Keratinocyte (primary cell): Measurements from ENCODE around the gene KCNJ16. TPM values are rescaled to one million over a fixed set of nuclear protein-coding genes. Genes with fewer than 3 reads are reported as not detected.

ENCODE experiments used
- DNase-seq: peaks from one replicate; pipeline ENCODE4 v3.0.0-alpha.2; 2011; ENCODE audit warnings: low read depth, missing footprints, low spot score
- FAIRE-seq: peaks from 2 replicates; lab custom pipeline; 2011; peaks lifted over from hg19 to GRCh38; lab: Jason Lieb, UNC
- H2AFZ ChIP-seq: 2 replicates; pipeline ENCODE4 v1.6.0; 2012; ENCODE audit warnings: low read length, control low read depth, inconsistent platforms; ENCODE audit not compliant: control insufficient read depth
- H3K27ac ChIP-seq: 2 replicates; pipeline ENCODE4 v1.5.1; 2011; ENCODE audit warnings: low read length; ENCODE audit not compliant: control insufficient read depth, insufficient read depth
- H3K27me3 ChIP-seq: 3 replicates; pipeline ENCODE4 v1.6.0; 2011; ENCODE audit warnings: low read length; ENCODE audit not compliant: control insufficient read depth, insufficient read depth; ENCODE audit errors: extremely low read depth
- H3K36me3 ChIP-seq, 2 experiments: 2 replicates in 1 of 2; 3 replicates in 1 of 2; pipeline ENCODE4 v1.5.1; 2011; ENCODE audit warnings: low read length in 2 of 2, mild to moderate bottlenecking in 1 of 2; ENCODE audit not compliant: control insufficient read depth in 2 of 2, insufficient read depth in 2 of 2; ENCODE audit errors: extremely low read depth in 1 of 2
- H3K4me1 ChIP-seq: 3 replicates; pipeline ENCODE4 v1.5.1; 2011; ENCODE audit warnings: low read length; ENCODE audit not compliant: control insufficient read depth, insufficient read depth; ENCODE audit errors: extremely low read depth
- H3K4me2 ChIP-seq: 3 replicates; pipeline ENCODE4 v1.6.0; 2011; ENCODE audit warnings: low read depth, low read length; ENCODE audit not compliant: control insufficient read depth, insufficient read depth; ENCODE audit errors: extremely low read depth
- H3K4me3 ChIP-seq, 3 experiments: fragments of 200-600 bp in 1 of 3; sonication (generic) in 1 of 3; 2 replicates in 2 of 3; 3 replicates in 1 of 3; pipeline ENCODE4 v1.5.1; 2011 to 2016; ENCODE audit warnings: low read length in 3 of 3, mild to moderate bottlenecking in 3 of 3, control low read depth in 2 of 3, inconsistent platforms in 1 of 3, low read depth in 1 of 3, mixed read lengths in 1 of 3, mixed run types in 1 of 3, moderate library complexity in 1 of 3; ENCODE audit not compliant: control insufficient read depth in 2 of 3, insufficient read depth in 2 of 3; ENCODE audit errors: extremely low read depth in 1 of 3
- H3K79me2 ChIP-seq: 2 replicates; pipeline ENCODE4 v1.6.0; 2012; ENCODE audit warnings: low read length; ENCODE audit not compliant: control insufficient read depth, insufficient read depth
- H3K9ac ChIP-seq: 3 replicates; pipeline ENCODE4 v1.6.0; 2011; ENCODE audit warnings: low read length; ENCODE audit not compliant: control insufficient read depth, insufficient read depth; ENCODE audit errors: extremely low read depth
- H3K9me1 ChIP-seq: 3 replicates; pipeline ENCODE4 v1.6.0; 2011; ENCODE audit warnings: low read length; ENCODE audit not compliant: control insufficient read depth, insufficient read depth; ENCODE audit errors: extremely low read depth
- H3K9me3 ChIP-seq: 2 replicates; pipeline ENCODE4 v1.5.1; 2012; ENCODE audit warnings: low read depth, low read length; ENCODE audit not compliant: control insufficient read depth
- H4K20me1 ChIP-seq: 3 replicates; pipeline ENCODE4 v1.6.0; 2011; ENCODE audit warnings: low read length; ENCODE audit not compliant: control insufficient read depth, insufficient read depth; ENCODE audit errors: extremely low read depth
- EZH2 ChIP-seq: IDR thresholded peaks from one replicate; pipeline ENCODE4 v1.6.1; 2012; ENCODE audit warnings: inconsistent platforms, mild to moderate bottlenecking, low read length, moderate library complexity
- dilution Hi-C: fragments of 300-500 bp; cut with MboI; formaldehyde crosslinking; loops from one replicate; pipeline ENCODE4 v1.7.0; 2020; ENCODE audit warnings: low sequenced_read_pairs; ENCODE audit not compliant: extremely low pct_ligation_motif_present
- polyA plus RNA-seq, 5 experiments: library from polyadenylated mRNA; depleted of rRNA in 3 of 5; stranded (reverse) in 3 of 5; stranded (forward) in 1 of 5; unstranded in 1 of 5; fragments of >200 nt; gene quantifications; 1 replicate in 1 of 5; 2 replicates in 3 of 5; 3 replicates in 1 of 5; pipeline versions ENCODE4 v1.2.1 to v1.2.3, GENCODE V29; 2011 to 2012; ENCODE audit warnings: missing spikeins in 2 of 5, low read depth in 1 of 5, low replicate concordance in 1 of 5
- TF ChIP-seq, protein P1 (sequence below), 3 experiments: IDR thresholded peaks in 1 of 3; conservative IDR thresholded peaks in 1 of 3; optimal IDR thresholded peaks in 1 of 3; 2 replicates in 2 of 3; 3 replicates in 1 of 3; pipeline versions ENCODE3 to v1.5.1; 2011; ENCODE audit warnings: low read length in 3 of 3, mild to moderate bottlenecking in 3 of 3, moderate library complexity in 2 of 3, control low read depth in 1 of 3, inconsistent platforms in 1 of 3; ENCODE audit not compliant: insufficient read depth in 2 of 3; ENCODE audit errors: extremely low read depth in 1 of 3

The KCNJ16 gene
- polyA plus RNA-seq, 1 donor (not counting 4 experiments of a cell fraction or from before 2014, with no cell fraction given) = not detected

DNA sequence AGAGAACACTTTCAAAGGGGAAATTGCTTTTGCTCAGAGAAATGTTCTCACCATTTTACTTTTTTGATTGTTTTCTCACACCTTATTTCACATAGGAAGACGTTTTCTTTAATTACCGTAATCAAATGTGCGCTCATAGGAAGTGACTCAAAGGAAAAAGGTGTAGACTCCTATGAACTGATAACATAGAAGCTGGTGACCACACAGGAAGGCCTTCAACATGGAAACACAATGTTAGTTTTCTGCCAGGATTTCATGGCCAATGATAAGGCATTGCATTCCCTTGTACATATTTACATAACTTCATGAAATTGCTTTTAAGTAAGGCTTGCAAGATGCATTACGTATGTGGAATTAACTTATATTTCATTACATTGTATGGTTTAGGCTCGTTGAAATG lies 40.9 kb upstream of the KCNJ16 start:
- Histone ChIP-seq H3K36me3 (no peaks in the 10 kb centered on the region), H3K4me3 (no peak overlapping the region), H4K20me1 (no peaks in the 10 kb centered on the region), H3K27ac (no peak overlapping the region), H3K4me2 (no peak overlapping the region), H3K9ac (no peak overlapping the region), H3K9me3 (no peaks in the 10 kb centered on the region), H3K27me3 (peaks cover 6% of the 10 kb centered on the region), H2AFZ (no peak overlapping the region), H3K4me1 (no peaks in the 10 kb centered on the region), H3K9me1 (no peaks in the 10 kb centered on the region), H3K79me2 (no peaks in the 10 kb centered on the region)
- FAIRE-seq (no peak), DNase-seq (no peak)
- dilution Hi-C loops = no loop called here
- no peak for TF ChIP-seq EZH2
- TF ChIP-seq, protein P1, sequence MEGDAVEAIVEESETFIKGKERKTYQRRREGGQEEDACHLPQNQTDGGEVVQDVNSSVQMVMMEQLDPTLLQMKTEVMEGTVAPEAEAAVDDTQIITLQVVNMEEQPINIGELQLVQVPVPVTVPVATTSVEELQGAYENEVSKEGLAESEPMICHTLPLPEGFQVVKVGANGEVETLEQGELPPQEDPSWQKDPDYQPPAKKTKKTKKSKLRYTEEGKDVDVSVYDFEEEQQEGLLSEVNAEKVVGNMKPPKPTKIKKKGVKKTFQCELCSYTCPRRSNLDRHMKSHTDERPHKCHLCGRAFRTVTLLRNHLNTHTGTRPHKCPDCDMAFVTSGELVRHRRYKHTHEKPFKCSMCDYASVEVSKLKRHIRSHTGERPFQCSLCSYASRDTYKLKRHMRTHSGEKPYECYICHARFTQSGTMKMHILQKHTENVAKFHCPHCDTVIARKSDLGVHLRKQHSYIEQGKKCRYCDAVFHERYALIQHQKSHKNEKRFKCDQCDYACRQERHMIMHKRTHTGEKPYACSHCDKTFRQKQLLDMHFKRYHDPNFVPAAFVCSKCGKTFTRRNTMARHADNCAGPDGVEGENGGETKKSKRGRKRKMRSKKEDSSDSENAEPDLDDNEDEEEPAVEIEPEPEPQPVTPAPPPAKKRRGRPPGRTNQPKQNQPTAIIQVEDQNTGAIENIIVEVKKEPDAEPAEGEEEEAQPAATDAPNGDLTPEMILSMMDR (optimal IDR thresholded peaks at IDR 0.05 in 1 of 3, IDR thresholded peaks at IDR 0.05 in 1 of 3, conservative IDR thresholded peaks at IDR 0.05 in 1 of 3; ENCODE audit: extremely low read depth in 1 of 3, insufficient read depth in 2 of 3, low read length in 3 of 3) = no peak

DNA sequence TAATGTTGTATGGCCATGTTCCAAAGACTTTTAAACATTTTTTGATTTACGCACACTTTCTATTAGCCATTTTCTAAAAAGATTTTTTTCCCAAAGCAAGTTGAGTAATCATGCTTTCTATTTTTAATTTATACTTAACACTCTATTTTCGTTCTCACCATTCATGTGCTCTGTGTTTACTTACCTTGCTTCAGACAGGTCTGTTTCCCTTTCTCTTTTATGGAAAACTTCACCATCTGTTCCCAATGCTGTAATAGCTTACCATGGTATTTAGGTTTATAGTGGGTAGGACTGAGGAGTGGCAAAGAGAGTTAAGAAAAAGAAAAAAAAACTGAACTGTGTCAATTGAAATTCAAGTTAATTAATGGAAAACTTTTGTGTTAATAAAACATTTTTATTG lies 37.5 kb upstream of the KCNJ16 start:
- H3K4me1 ChIP-seq = no peaks in the 10 kb centered on the region
- no peaks in the 10 kb centered on the region for H3K36me3 ChIP-seq
- DNase-seq (no peak), FAIRE-seq (no peak)
- no peaks in the 10 kb centered on the region for H3K79me2 ChIP-seq
- H3K27ac ChIP-seq = no peak overlapping the region
- H3K9me3 ChIP-seq = no peaks in the 10 kb centered on the region
- no peak overlapping the region for H3K4me2 ChIP-seq
- H3K27me3 ChIP-seq = no peaks in the 10 kb centered on the region
- dilution Hi-C loops = no loop called here
- no peak overlapping the region for H3K4me3 ChIP-seq
- H3K9ac ChIP-seq = no peak overlapping the region
- H4K20me1 ChIP-seq = no peaks in the 10 kb centered on the region
- no peak for TF ChIP-seq EZH2
- TF ChIP-seq, protein P1 (optimal IDR thresholded peaks at IDR 0.05 in 1 of 3, IDR thresholded peaks at IDR 0.05 in 1 of 3, conservative IDR thresholded peaks at IDR 0.05 in 1 of 3; ENCODE audit: extremely low read depth in 1 of 3, insufficient read depth in 2 of 3, low read length in 3 of 3) = no peak
- H3K9me1 ChIP-seq = no peaks in the 10 kb centered on the region
- H2AFZ ChIP-seq = no peak overlapping the region
